Mesenchymal stem cell (in vitro differentiated cells and primary cell): ENCODE measurements around the gene PLA1A.
A peak's percentile ranks its signal among the peaks of the same experiment; 100 is the strongest.

ENCODE experiments used
- DNase-seq: peaks from one replicate; pipeline ENCODE4 v3.0.0-alpha.2; 2013
- H2AFZ ChIP-seq: one replicate; pipeline ENCODE4 v1.6.1; 2013; ENCODE audit warnings: low read depth, mild to moderate bottlenecking, control low read depth, inconsistent platforms, low read length, moderate library complexity
- H2AK5ac ChIP-seq: 2 replicates; pipeline ENCODE4 v1.6.1; 2013; ENCODE audit warnings: low read length, moderate library complexity, mild to moderate bottlenecking, inconsistent platforms; ENCODE audit not compliant: severe bottlenecking
- H2BK120ac ChIP-seq: one replicate; pipeline ENCODE4 v1.6.1; 2013; ENCODE audit warnings: low read depth, mild to moderate bottlenecking, inconsistent platforms, low read length, moderate library complexity
- H2BK12ac ChIP-seq, 2 experiments: one replicate each; pipeline ENCODE4 v1.6.1; 2013; ENCODE audit warnings: inconsistent platforms in 2 of 2, low read length in 2 of 2, mild to moderate bottlenecking in 2 of 2, moderate library complexity in 2 of 2, control low read depth in 1 of 2
- H2BK15ac ChIP-seq: one replicate; pipeline ENCODE4 v1.6.1; 2013; ENCODE audit warnings: mild to moderate bottlenecking, low read depth, inconsistent platforms; ENCODE audit not compliant: poor library complexity, severe bottlenecking
- H2BK5ac ChIP-seq: 2 replicates; pipeline ENCODE4 v1.6.1; 2013; ENCODE audit warnings: low read depth, mild to moderate bottlenecking, low read length, control low read depth, inconsistent platforms; ENCODE audit not compliant: poor library complexity, severe bottlenecking
- H3K14ac ChIP-seq, 2 experiments: one replicate each; pipeline ENCODE4 v1.6.1; 2013; ENCODE audit warnings: inconsistent platforms in 2 of 2, low read length in 2 of 2, control low read depth in 1 of 2, mild to moderate bottlenecking in 1 of 2, moderate library complexity in 1 of 2
- H3K18ac ChIP-seq, 2 experiments: one replicate each; pipeline ENCODE4 v1.6.1; 2013; ENCODE audit warnings: inconsistent platforms in 2 of 2, low read length in 2 of 2, control low read depth in 1 of 2, low read depth in 1 of 2, mild to moderate bottlenecking in 1 of 2
- H3K23ac ChIP-seq, 2 experiments: one replicate each; pipeline ENCODE4 v1.6.1; 2013; ENCODE audit warnings: inconsistent platforms in 2 of 2, low read length in 2 of 2, mild to moderate bottlenecking in 2 of 2, moderate library complexity in 2 of 2, control low read depth in 1 of 2
- H3K27ac ChIP-seq: 2 replicates; pipeline ENCODE4 v1.5.1; 2013; ENCODE audit warnings: mild to moderate bottlenecking, moderate library complexity, low read length, control low read depth, inconsistent platforms; ENCODE audit not compliant: poor library complexity, severe bottlenecking
- H3K27me3 ChIP-seq, 2 experiments: 2 replicates each; pipeline versions ENCODE4 v1.6.1 to v1.7.0; 2013; ENCODE audit warnings: low read length in 2 of 2, mild to moderate bottlenecking in 2 of 2, moderate library complexity in 2 of 2, control low read depth in 1 of 2, inconsistent platforms in 1 of 2; ENCODE audit not compliant: control insufficient read depth in 1 of 2, insufficient read depth in 1 of 2
- H3K36me3 ChIP-seq, 2 experiments: 2 replicates each; pipeline versions ENCODE4 v1.6.1 to v1.7.0; 2013; ENCODE audit warnings: low read length in 2 of 2, control low read depth in 1 of 2, inconsistent platforms in 1 of 2, low read depth in 1 of 2, mild to moderate bottlenecking in 1 of 2; ENCODE audit not compliant: insufficient read depth in 2 of 2, control insufficient read depth in 1 of 2
- H3K4ac ChIP-seq, 2 experiments: one replicate each; pipeline ENCODE4 v1.6.1; 2013; ENCODE audit warnings: inconsistent platforms in 2 of 2, low read length in 2 of 2, mild to moderate bottlenecking in 2 of 2, moderate library complexity in 2 of 2, control low read depth in 1 of 2, low read depth in 1 of 2
- H3K4me1 ChIP-seq: 2 replicates; pipeline ENCODE4 v1.6.1; 2013; ENCODE audit warnings: low read depth, low read length, control low read depth; ENCODE audit not compliant: control insufficient read depth, insufficient read depth
- H3K4me2 ChIP-seq: 2 replicates; pipeline ENCODE4 v1.6.1; 2013; ENCODE audit warnings: low read length, mild to moderate bottlenecking, inconsistent platforms; ENCODE audit not compliant: poor library complexity, severe bottlenecking
- H3K4me3 ChIP-seq, 2 experiments: 2 replicates each; pipeline versions ENCODE4 v1.5.1 to v1.7.0; 2013; ENCODE audit warnings: low read length in 2 of 2, mild to moderate bottlenecking in 2 of 2, control low read depth in 1 of 2, low read depth in 1 of 2; ENCODE audit not compliant: insufficient read depth in 1 of 2
- H3K79me1 ChIP-seq: replicated peaks from 2 replicates; pipeline ENCODE4 v1.6.1; 2013; ENCODE audit warnings: mild to moderate bottlenecking, control low read depth, low read length, inconsistent platforms; ENCODE audit not compliant: poor library complexity, severe bottlenecking
- H3K9ac ChIP-seq: 2 replicates; pipeline ENCODE4 v1.7.0; 2013; ENCODE audit warnings: mild to moderate bottlenecking, low read length, moderate library complexity
- H3K9me3 ChIP-seq: 2 replicates; pipeline ENCODE4 v1.7.0; 2013; ENCODE audit warnings: mild to moderate bottlenecking, low read length; ENCODE audit not compliant: control insufficient read depth
- H4K8ac ChIP-seq: one replicate; pipeline ENCODE4 v1.6.1; 2013; ENCODE audit warnings: inconsistent platforms, mild to moderate bottlenecking, low read length, moderate library complexity
- H4K91ac ChIP-seq: one replicate; pipeline ENCODE4 v1.6.1; 2013; ENCODE audit warnings: mild to moderate bottlenecking, low read length, inconsistent platforms
- WGBS: methylation state at CpG from one replicate; pipeline ENCODE4 v1.1.7; 2013; ENCODE audit warnings: mixed read lengths; 5-methylcytosine and 5-hydroxymethylcytosine counted together

PLA1A gene

DNA sequence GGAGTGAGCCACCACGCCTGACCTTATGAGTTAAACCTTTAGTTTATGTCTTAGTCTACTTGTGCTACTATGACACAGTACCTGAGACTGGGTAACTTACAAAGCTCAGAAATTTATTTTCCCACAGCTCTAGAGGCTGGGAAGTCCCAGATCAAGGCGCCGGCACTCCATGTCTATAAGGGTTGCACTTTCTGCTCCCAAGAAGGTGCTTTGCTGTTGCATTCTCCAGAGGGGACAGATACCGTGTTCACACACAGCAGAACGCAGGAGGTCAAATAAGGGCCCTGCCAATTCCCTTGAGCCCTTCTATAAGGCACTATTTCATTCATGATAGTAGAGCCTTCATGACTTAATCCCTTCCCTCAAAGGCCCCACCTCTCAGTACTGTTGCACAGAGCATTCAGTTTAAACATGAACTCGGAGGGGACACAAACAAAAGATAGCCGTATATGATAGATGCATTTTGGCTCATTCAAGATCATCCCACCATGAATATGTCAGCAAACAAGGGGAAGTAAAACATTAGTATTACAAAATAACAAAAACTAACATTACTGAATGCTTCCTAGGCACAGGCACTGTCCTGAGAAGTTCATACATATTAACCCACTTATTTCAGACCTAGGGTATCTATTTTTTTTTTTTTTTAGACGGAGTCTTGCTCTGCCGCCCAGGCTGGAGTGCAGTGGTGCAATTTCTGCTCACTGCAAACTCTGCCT is 26.5 kb downstream of the PLA1A start:
- Histone ChIP-seq H3K23ac (no peak overlapping the region), H3K4ac (no peak overlapping the region), H3K4me2 (no peak overlapping the region), H2BK5ac (no peak overlapping the region), H3K4me3 (no peak overlapping the region), H3K18ac (no peak overlapping the region), H3K9me3 (no peaks in the 10 kb centered on the region), H2BK120ac (no peak overlapping the region), H2AK5ac (no peak overlapping the region), H2BK12ac (no peak overlapping the region), H3K27ac (no peak overlapping the region), H3K4me1 (peaks cover 11% of the 10 kb centered on the region), H3K79me1 (no peaks in the 10 kb centered on the region), H2AFZ (no peak overlapping the region), H3K14ac (no peak overlapping the region), H4K91ac (no peak overlapping the region), H3K27me3 (no peaks in the 10 kb centered on the region), H4K8ac (no peak overlapping the region), H3K9ac (no peak overlapping the region), H2BK15ac (no peak overlapping the region), H3K36me3 (no peaks in the 10 kb centered on the region)
- no peak for DNase-seq
- 92% methylated on average over 9 of the region's 9 CpGs for WGBS

DNA sequence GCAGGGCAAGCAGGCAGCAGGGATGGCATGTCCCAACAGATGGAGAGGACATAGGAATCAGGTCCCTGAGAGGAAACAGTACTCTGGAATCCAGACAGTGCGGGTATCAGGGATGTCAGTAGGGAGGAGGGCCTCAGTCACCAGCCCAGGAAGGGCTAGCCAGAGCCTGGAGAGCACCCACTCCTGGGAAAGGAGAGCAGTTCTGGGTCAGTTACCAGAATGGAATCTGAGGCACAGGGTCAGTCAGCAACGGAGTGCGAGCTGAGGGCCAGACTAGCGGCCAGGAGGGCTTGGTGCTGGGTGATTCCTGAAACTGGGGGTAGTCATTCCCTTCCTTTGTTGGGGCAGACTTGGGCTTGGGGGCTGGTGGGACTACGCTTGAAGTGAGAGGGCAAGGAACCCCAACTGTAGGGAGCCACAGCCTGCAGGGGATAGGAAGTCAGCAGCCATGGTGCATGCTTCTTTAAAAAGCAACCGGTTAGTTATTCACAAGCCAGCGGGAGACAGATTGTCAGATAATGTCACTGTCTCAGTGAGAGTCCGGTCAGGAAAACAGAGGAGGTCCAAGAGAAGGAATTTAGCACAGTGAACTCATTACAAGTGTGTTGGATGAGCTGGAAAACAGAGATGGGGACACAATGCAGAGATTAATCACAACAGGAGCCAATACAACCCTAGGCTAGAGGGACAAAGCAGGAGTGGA is 27.9 kb downstream of the PLA1A start:
- Histone ChIP-seq H3K18ac (no peak overlapping the region), H3K27ac (peak overlapping the region; percentile 15), H2BK5ac (no peak overlapping the region), H3K4me3 (no peak overlapping the region), H3K36me3 (no peaks in the 10 kb centered on the region), H2BK120ac (no peak overlapping the region), H3K4ac (no peak overlapping the region), H3K9me3 (no peaks in the 10 kb centered on the region), H2AK5ac (no peak overlapping the region), H3K23ac (no peak overlapping the region), H3K4me2 (no peak overlapping the region), H4K8ac (no peak overlapping the region), H4K91ac (no peak overlapping the region), H2AFZ (no peak overlapping the region), H2BK12ac (no peak overlapping the region), H3K4me1 (peaks cover 14% of the 10 kb centered on the region), H2BK15ac (no peak overlapping the region), H3K79me1 (no peaks in the 10 kb centered on the region), H3K27me3 (no peaks in the 10 kb centered on the region), H3K14ac (no peak overlapping the region), H3K9ac (no peak overlapping the region)
- 56% methylated on average over 8 of the region's 8 CpGs for WGBS
- DNase-seq, result no peak

DNA sequence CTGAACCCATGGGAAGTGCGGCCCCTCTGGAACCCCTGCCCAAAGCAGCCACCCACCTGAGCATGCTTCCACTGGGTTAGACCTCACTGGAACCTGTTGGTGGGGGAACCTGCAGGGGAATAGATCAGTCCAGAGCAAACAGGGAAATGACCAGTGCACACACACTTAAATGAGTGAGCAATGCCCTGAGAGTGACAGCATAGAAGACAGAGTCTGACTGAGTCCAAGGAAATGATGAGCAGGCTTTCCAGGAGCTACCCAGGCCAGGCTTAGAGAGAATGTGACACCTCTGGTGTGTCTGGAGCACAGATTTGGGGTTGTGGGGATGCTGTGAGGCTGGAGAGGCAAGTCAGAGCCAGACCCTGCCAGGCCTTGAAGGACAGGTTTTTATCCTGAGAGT is 28.5 kb downstream of the PLA1A start:
- no peak overlapping the region for H3K4ac ChIP-seq
- no peak overlapping the region for H2AFZ ChIP-seq
- no peak overlapping the region for H2BK12ac ChIP-seq
- H3K18ac ChIP-seq, result no peak overlapping the region
- no peaks in the 10 kb centered on the region for H3K9me3 ChIP-seq
- no peak for DNase-seq
- no peak overlapping the region for H2BK15ac ChIP-seq
- peaks cover 12% of the 10 kb centered on the region for H3K4me1 ChIP-seq
- no peak overlapping the region for H3K27ac ChIP-seq
- H3K79me1 ChIP-seq, result no peaks in the 10 kb centered on the region
- no peak overlapping the region for H3K9ac ChIP-seq
- H3K4me2 ChIP-seq, result no peak overlapping the region
- no peak overlapping the region for H2BK120ac ChIP-seq
- H2AK5ac ChIP-seq, result no peak overlapping the region
- no peak overlapping the region for H3K14ac ChIP-seq
- no peaks in the 10 kb centered on the region for H3K27me3 ChIP-seq
- no peak overlapping the region for H4K8ac ChIP-seq
- no peak overlapping the region for H3K4me3 ChIP-seq
- H3K23ac ChIP-seq, result no peak overlapping the region
- WGBS, result 83% methylated on average over 1 of the region's 1 CpG
- H4K91ac ChIP-seq, result no peak overlapping the region
- H2BK5ac ChIP-seq, result no peak overlapping the region
- H3K36me3 ChIP-seq, result no peaks in the 10 kb centered on the region

- no peaks in the 10 kb centered on the region for H3K36me3 ChIP-seq
- H2BK15ac ChIP-seq, result no peak overlapping the region
- H2BK5ac ChIP-seq, result no peak overlapping the region
- H3K9me3 ChIP-seq, result no peaks in the 10 kb centered on the region
- no peak overlapping the region for H2BK12ac ChIP-seq
- H3K14ac ChIP-seq, result no peak overlapping the region
- no peaks in the 10 kb centered on the region for H3K79me1 ChIP-seq
- no peak overlapping the region for H3K23ac ChIP-seq
- no peak overlapping the region for H2AFZ ChIP-seq
- 77% methylated on average over 8 of the region's 8 CpGs for WGBS
- no peak for DNase-seq
- H3K4ac ChIP-seq, result no peak overlapping the region
- no peaks in the 10 kb centered on the region for H3K27me3 ChIP-seq
- H3K27ac ChIP-seq, result no peak overlapping the region
- no peak overlapping the region for H3K18ac ChIP-seq
- no peak overlapping the region for H3K4me3 ChIP-seq
- H2BK120ac ChIP-seq, result no peak overlapping the region
- peaks cover 12% of the 10 kb centered on the region for H3K4me1 ChIP-seq
- no peak overlapping the region for H2AK5ac ChIP-seq
- no peak overlapping the region for H3K4me2 ChIP-seq
- peak overlapping the region; percentile 27 for H4K8ac ChIP-seq
- H4K91ac ChIP-seq, result no peak overlapping the region
- H3K9ac ChIP-seq, result no peak overlapping the region
Measured at GRCh38 chr3:119627461-119627860, 29.8 kb downstream of the PLA1A start.
